Uterus (tissue), 4 donors: ENCODE results near the gene CERS1. TPM values are rescaled to one million over a fixed set of nuclear protein-coding genes. Genes with fewer than 3 reads are reported as not detected.

Experiments
- DNase-seq, 2 donors: peaks; one replicate each; pipeline ENCODE4 v3.0.0-alpha.2; 2019 to 2020
- H3K27ac ChIP-seq, 2 donors: fragments of 200-600 bp; sonication (generic); 1 replicate in 1 of 2; 2 replicates in 1 of 2; pipeline ENCODE4 v1.5.1; 2016 to 2018
- H3K27me3 ChIP-seq, 2 donors: fragments of 200-600 bp; sonication (generic); one replicate each; pipeline ENCODE4 v1.5.1; 2018 to 2019; ENCODE audit warnings: control low read depth in 1 of 2
- H3K36me3 ChIP-seq, 2 donors: fragments of 200-600 bp; sonication (generic); one replicate each; pipeline ENCODE4 v1.5.1; 2019; ENCODE audit warnings: control low read depth in 1 of 2
- H3K4me1 ChIP-seq, 2 donors: fragments of 200-600 bp; sonication (generic); one replicate each; pipeline ENCODE4 v1.5.1; 2018 to 2019; ENCODE audit warnings: control low read depth in 1 of 2
- H3K4me3 ChIP-seq, 2 donors: fragments of 200-600 bp; sonication (generic); 1 replicate in 1 of 2; 2 replicates in 1 of 2; pipeline ENCODE4 v1.5.1; 2018 to 2019; ENCODE audit warnings: mild to moderate bottlenecking in 1 of 2
- H3K9me3 ChIP-seq, 2 donors: fragments of 200-600 bp; sonication (generic); one replicate each; pipeline ENCODE4 v1.5.1; 2019; ENCODE audit warnings: control low read depth in 1 of 2
- POLR2A ChIP-seq, 2 donors: fragments of 450-650 bp; IDR thresholded peaks; one replicate each; pipeline ENCODE4 v1.6.1; 2016; ENCODE audit warnings: antibody characterized with exemption in 2 of 2, mild to moderate bottlenecking in 1 of 2, moderate library complexity in 1 of 2
- intact Hi-C: fragments of 100-400 bp; cut with DNase I; formaldehyde crosslinking; loops from one replicate; pipeline ENCODE4 v1.15.1; 2023; ENCODE audit warnings: low total_unique reads
- total RNA-seq, 4 donors: library from RNA; depleted of rRNA in 3 of 4; stranded (reverse); fragments of >200 nt in 3 of 4; gene quantifications; one replicate each; pipeline versions ENCODE4 v1.1.0 to v1.2.4, GENCODE V29; 2014 to 2023
- TF ChIP-seq, protein P1 (sequence below), 4 experiments: fragments of 200-600 bp in 2 of 4; fragments of 450-650 bp in 2 of 4; sonication (generic) in 2 of 4; IDR thresholded peaks; one replicate each; pipeline ENCODE4 v1.5.1; 2016 to 2019; ENCODE audit warnings: antibody characterized with exemption in 4 of 4, mild to moderate bottlenecking in 2 of 4, moderate library complexity in 1 of 4
- donor health status: DM: yes; HTN: yes; CAD: no.

The CERS1 gene
- total RNA-seq, 4 donors from 2014 or later: 0.30 to 4.9 TPM; not detected in 2

DNA sequence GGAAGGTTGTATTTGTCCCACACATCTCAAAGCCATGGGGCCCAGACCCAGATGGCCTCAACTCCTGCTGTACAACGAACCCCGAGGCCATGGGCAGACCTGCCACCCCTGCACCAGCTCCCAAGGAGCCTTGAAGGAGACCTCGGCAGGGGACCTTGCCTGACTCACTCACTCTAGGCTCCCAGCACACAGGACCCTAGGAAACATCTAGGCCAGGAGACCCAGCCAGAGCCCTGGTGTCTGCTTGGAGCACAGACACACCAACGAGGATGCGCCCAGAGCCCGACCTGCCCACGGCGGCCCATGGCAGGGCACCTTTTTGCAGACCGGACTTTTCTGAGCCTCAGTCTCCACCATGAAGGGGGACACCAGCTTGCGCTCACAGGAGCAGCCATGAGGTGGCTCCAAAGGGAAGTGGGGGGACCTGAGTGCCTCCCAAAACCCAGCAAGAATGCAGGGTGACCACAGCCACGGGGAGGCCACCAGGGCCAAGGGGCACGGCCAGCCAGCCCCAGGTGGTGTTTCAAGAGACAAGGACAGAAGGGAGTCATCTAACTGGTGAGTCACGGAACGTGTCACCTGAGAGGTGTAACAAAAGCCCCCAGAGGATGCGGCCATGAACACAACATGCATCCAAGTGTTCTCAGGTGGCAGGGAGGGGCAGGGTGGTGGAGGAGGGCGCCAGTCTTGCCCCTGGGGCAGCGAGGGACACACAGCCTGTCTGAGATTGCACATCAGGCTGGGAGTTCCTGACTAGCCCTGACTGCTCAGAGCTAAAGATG, 4.9 kb upstream of the CERS1 start:
- no peak for TF ChIP-seq POLR2A (IDR thresholded peaks at IDR 0.05)
- TF ChIP-seq, protein P1, sequence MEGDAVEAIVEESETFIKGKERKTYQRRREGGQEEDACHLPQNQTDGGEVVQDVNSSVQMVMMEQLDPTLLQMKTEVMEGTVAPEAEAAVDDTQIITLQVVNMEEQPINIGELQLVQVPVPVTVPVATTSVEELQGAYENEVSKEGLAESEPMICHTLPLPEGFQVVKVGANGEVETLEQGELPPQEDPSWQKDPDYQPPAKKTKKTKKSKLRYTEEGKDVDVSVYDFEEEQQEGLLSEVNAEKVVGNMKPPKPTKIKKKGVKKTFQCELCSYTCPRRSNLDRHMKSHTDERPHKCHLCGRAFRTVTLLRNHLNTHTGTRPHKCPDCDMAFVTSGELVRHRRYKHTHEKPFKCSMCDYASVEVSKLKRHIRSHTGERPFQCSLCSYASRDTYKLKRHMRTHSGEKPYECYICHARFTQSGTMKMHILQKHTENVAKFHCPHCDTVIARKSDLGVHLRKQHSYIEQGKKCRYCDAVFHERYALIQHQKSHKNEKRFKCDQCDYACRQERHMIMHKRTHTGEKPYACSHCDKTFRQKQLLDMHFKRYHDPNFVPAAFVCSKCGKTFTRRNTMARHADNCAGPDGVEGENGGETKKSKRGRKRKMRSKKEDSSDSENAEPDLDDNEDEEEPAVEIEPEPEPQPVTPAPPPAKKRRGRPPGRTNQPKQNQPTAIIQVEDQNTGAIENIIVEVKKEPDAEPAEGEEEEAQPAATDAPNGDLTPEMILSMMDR (IDR thresholded peaks at IDR 0.05): no peak
- no peak for DNase-seq

DNA sequence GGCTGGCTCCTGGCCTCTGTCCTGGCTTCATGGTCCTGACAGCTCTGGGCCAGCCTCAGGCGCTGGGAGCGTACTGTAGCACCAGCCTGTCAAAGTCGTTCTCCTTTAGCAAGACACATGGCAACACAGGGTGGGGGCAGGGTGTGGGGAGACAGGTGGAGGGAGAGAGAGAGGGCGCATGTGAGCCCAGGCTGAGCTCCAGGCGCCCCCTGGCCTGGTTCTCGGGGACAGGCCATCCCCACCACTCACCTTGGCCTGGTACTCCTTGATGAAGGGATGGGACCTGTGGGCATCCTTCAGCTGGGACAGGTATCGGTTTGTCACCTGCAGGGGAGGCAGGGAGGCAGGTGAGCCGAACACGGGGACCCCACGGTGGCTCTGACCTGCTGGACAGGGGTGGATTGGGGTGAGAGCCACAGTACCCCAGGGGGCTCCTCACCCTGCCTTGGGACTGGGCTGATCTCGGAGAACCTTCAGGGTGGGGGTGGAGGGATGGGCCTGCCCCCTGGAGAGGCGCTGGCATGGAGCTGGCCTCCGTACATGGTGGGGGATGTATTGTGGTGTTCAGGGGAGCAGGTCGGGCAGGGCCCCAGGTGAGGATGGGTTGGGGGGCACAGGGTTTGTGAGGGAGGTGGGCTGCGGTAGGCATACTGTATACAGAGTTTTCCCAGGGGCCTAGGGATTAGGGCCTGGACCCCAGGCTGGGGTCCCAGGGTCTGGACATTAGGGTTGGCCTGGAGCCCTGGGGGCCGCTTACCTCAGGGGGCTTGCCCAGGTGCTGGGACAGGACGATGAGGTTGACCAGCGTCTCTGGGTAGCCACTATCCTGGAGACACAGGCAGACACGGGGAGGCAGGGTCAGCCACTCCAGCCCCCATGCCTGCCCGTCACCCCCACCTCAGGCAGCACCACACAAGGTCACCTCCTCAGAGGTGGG, 3.9 kb upstream of the CERS1 start:
- DNase-seq: no peak
- Histone ChIP-seq H3K9me3 (no peaks in the 10 kb centered on the region), H3K27ac (no peak overlapping the region), H3K4me3 (no peak overlapping the region), H3K27me3 (peaks cover 0 to 6% of the 10 kb centered on the region in 2 donors), H3K4me1 (peaks cover 0 to 14% of the 10 kb centered on the region in 2 donors), H3K36me3 (no peaks in the 10 kb centered on the region)
- intact Hi-C loops: no loop called here
- TF ChIP-seq, protein P1 (IDR thresholded peaks at IDR 0.05): no peak
- TF ChIP-seq POLR2A (IDR thresholded peaks at IDR 0.05): no peak

More for the DNA sequence above, 4.9 kb upstream of the CERS1 start:
- no peaks in the 10 kb centered on the region for H3K36me3 ChIP-seq
- no peaks in the 10 kb centered on the region for H3K9me3 ChIP-seq
- peaks cover 0 to 7% of the 10 kb centered on the region in 2 donors for H3K4me1 ChIP-seq
- intact Hi-C loops: no loop called here
- no peaks in the 10 kb centered on the region for H3K27me3 ChIP-seq
- H3K27ac ChIP-seq: no peak overlapping the region
- H3K4me3 ChIP-seq: no peak overlapping the region

DNA sequence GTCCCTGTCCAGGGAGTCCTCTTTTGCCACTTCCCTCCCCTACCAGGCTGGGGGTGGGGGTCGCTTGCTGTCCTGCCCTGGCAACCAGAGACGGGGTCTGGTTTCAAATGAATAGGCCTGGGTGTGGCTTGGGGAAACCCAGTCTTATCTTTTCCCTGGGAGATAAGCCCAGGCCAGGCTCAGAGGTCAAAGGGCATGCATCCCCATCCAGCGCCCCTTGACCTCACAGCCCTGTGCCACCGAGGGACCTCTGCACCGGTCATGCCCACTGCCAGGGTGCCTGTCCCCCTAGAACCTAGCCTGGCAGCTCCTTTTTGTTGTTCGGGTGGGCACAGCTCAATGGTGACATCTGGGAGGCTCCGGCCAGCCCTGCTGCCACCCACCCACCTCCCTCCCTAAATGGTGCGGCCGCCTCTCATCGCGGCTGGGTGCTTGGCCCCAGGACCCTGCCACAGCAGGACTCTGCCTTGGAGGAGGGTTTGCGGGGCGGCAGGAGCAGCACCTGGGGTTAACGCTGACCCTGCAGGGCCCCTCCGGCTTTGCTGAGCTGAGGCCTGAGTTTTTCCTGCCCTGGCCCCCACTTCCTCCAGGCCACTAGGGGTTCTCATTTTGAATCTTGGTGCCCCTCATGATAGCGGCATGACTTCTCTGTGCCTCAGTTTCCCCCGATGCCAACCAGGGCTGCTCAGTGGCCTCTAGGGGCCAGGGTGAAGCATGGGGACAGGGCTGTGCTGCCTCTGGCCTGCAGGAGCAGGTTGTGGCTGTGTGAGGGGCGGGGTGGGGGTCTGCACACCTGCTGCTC, 2.9 kb upstream of the CERS1 start:
- Histone ChIP-seq H3K4me1 (peaks cover 0 to 23% of the 10 kb centered on the region in 2 donors), H3K27ac (no peak overlapping the region), H3K9me3 (no peaks in the 10 kb centered on the region), H3K4me3 (no peak overlapping the region), H3K27me3 (peaks cover 0 to 6% of the 10 kb centered on the region in 2 donors), H3K36me3 (no peaks in the 10 kb centered on the region)
- intact Hi-C loops: no loop called here
- no peak for DNase-seq
- TF ChIP-seq, protein P1 (IDR thresholded peaks at IDR 0.05): no peak
- TF ChIP-seq POLR2A (IDR thresholded peaks at IDR 0.05): no peak

DNA sequence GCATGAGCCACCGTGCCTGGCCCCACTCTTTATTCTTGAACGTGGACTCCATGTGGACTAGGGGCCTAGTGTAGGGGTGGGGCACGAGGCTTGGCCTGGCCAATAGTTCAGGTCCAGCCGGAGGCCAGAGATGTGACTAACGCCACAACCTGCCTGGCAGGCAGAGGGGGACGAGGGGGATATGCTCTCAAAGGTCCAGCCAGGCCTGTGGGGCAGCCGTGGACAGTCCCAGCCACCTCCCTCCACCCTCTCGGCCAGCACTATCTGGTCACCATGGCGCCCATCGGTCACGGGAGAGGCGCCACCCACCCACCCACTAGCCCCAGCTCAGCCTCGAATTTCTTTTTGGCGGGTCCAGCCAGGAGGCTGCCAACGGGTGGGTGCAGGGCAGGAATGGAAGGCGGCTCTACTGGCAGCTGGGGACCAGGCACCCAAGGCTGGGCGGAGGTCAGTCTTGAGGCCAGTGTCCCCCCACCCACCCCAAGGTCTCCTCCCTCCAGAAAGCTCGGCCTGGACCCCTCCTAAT, 2.2 kb upstream of the CERS1 start:
- no peak overlapping the region for H3K4me3 ChIP-seq
- no peaks in the 10 kb centered on the region for H3K36me3 ChIP-seq
- H3K27ac ChIP-seq: no peak overlapping the region
- H3K9me3 ChIP-seq: no peaks in the 10 kb centered on the region
- intact Hi-C loops: no loop called here
- H3K27me3 ChIP-seq: peaks cover 0 to 6% of the 10 kb centered on the region in 2 donors
- DNase-seq: no peak
- H3K4me1 ChIP-seq: peaks cover 0 to 23% of the 10 kb centered on the region in 2 donors
- TF ChIP-seq, protein P1 (IDR thresholded peaks at IDR 0.05): no peak
